K562 (cell line): ENCODE data around the gene FMN2. TPM values are rescaled to one million over a fixed set of nuclear protein-coding genes. Genes with fewer than 3 reads are reported as not detected.

Experiments
- ATAC-seq: fragments of 200-7000 bp; cut with Tn5 transposase; 3 replicates; pipeline ENCODE4 v1.9.1; 2020; ENCODE audit warnings: moderate library complexity
- BruUV-seq: library from RNA; stranded (reverse); fragments of 400-500 nt; replicated peaks from 2 replicates; lab custom pipeline; 2021; lab: Mats Ljungman, UMichigan
- CTCF ChIA-PET: fragments of 300-600 bp; formaldehyde crosslinking; extraction: SDS; loops from one replicate; lab custom pipeline; 2021; ENCODE audit warnings: low intra/inter-chr PET ratio; lab: Yijun Ruan, JAX
- POLR2A ChIA-PET: fragments of 300-600, 350-650 bp; sonication (Branson Sonifier 250); formaldehyde crosslinking; extraction: SDS; loops from one replicate; lab custom pipeline; 2021; ENCODE audit warnings: antibody characterized with exemption, inconsistent platforms; lab: Yijun Ruan, JAX
- DNase-seq, 4 experiments: peaks; one replicate each; pipeline versions ENCODE4 v3.0.0 to v3.0.0-alpha.2; 2011 to 2018; ENCODE audit warnings: low spot score in 3 of 4, mixed read lengths in 3 of 4; ENCODE audit errors: extremely low read depth in 1 of 4
- FAIRE-seq: peaks from 2 replicates; lab custom pipeline; 2011; peaks lifted over from hg19 to GRCh38; lab: Jason Lieb, UNC
- H2AFZ ChIP-seq: 2 replicates; pipeline ENCODE4 v1.6.0; 2011; ENCODE audit warnings: low read depth, low read length, control low read depth, inconsistent platforms
- H3K27ac ChIP-seq: fragments of 200-600 bp; 3 replicates; pipeline ENCODE4 v1.8.0; 2011; ENCODE audit warnings: low read depth, mild to moderate bottlenecking, control low read depth, inconsistent platforms, low read length, moderate library complexity, mixed read lengths; ENCODE audit errors: extremely low read depth
- H3K27me3 ChIP-seq, 2 experiments: fragments of 300-600 bp in 1 of 2; 2 replicates in 1 of 2; 3 replicates in 1 of 2; pipeline versions ENCODE4 v1.6.0 to v1.8.0; 2011; ENCODE audit warnings: inconsistent platforms in 2 of 2, low read length in 2 of 2, mild to moderate bottlenecking in 1 of 2, mixed read lengths in 1 of 2, moderate library complexity in 1 of 2; ENCODE audit not compliant: control insufficient read depth in 2 of 2, insufficient read depth in 2 of 2
- H3K36me3 ChIP-seq: fragments of 300-600 bp; 3 replicates; pipeline ENCODE4 v1.8.0; 2011; ENCODE audit warnings: mild to moderate bottlenecking, low read length, inconsistent platforms; ENCODE audit not compliant: control insufficient read depth, insufficient read depth
- H3K4me1 ChIP-seq, 2 experiments: fragments of 200-600 bp in 1 of 2; replicated peaks in 1 of 2; 2 replicates in 1 of 2; 3 replicates in 1 of 2; pipeline versions ENCODE4 v1.5.1 to v1.8.0; 2011; ENCODE audit warnings: inconsistent platforms in 2 of 2, low read length in 2 of 2, mild to moderate bottlenecking in 1 of 2, mixed read lengths in 1 of 2, moderate library complexity in 1 of 2; ENCODE audit not compliant: control insufficient read depth in 2 of 2, insufficient read depth in 2 of 2
- H3K4me2 ChIP-seq: 2 replicates; pipeline ENCODE4 v1.6.1; 2011; ENCODE audit warnings: low read length, control low read depth, inconsistent platforms, mixed read lengths; ENCODE audit not compliant: insufficient read depth
- H3K4me3 ChIP-seq: fragments of 200-600 bp; sonication (generic), shearing (Covaris generic); 2 replicates; pipeline ENCODE4 v1.5.1; 2016; ENCODE audit warnings: control low read depth, inconsistent platforms
- H3K79me2 ChIP-seq: fragments of 200-600 bp; 3 replicates; pipeline ENCODE4 v1.8.0; 2011; ENCODE audit warnings: low read length, inconsistent platforms; ENCODE audit not compliant: control insufficient read depth, insufficient read depth
- H3K9ac ChIP-seq, 2 experiments: 2 replicates each; pipeline versions ENCODE4 v1.6.0 to v1.6.1; 2011; ENCODE audit warnings: low read depth in 2 of 2, low read length in 2 of 2, control low read depth in 1 of 2, inconsistent platforms in 1 of 2, mild to moderate bottlenecking in 1 of 2, mixed read lengths in 1 of 2; ENCODE audit not compliant: insufficient read depth in 1 of 2
- H3K9me1 ChIP-seq: one replicate; pipeline ENCODE4 v1.6.0; 2011; ENCODE audit warnings: inconsistent platforms, mild to moderate bottlenecking, low read length, moderate library complexity; ENCODE audit not compliant: control insufficient read depth, insufficient read depth
- H3K9me3 ChIP-seq: replicated peaks from 2 replicates; pipeline ENCODE4 v1.5.1; 2011; ENCODE audit warnings: low read depth, low read length, inconsistent platforms; ENCODE audit not compliant: control insufficient read depth, insufficient read depth
- H4K20me1 ChIP-seq: replicated peaks from 2 replicates; pipeline ENCODE4 v1.6.1; 2011; ENCODE audit warnings: low read length, inconsistent platforms, mixed read lengths; ENCODE audit not compliant: control insufficient read depth, insufficient read depth
- CTCFL ChIP-seq: IDR thresholded peaks from 2 replicates; pipeline ENCODE4 v1.6.1; 2011; ENCODE audit warnings: borderline replicate concordance, low read depth, mild to moderate bottlenecking, moderate library complexity, low read length; ENCODE audit not compliant: insufficient read depth, poor library complexity, severe bottlenecking
- SNIP1 ChIP-seq: fragments of 450-650 bp; IDR thresholded peaks from 2 replicates; pipeline ENCODE4 v1.7.1; 2017; ENCODE audit warnings: low read depth, mild to moderate bottlenecking
- TCF7L2 ChIP-seq: fragments of 150-350 bp; IDR thresholded peaks from 2 replicates; pipeline ENCODE4 v1.6.1; 2016; ENCODE audit warnings: low read depth, mild to moderate bottlenecking, low read length, moderate library complexity
- ZNF830 ChIP-seq: fragments of 250-450 bp; sonication (Bioruptor Pico); IDR thresholded peaks from 2 replicates; pipeline ENCODE4 v1.5.0; 2021; ENCODE audit warnings: mild to moderate bottlenecking
- WGBS: fragments of 100-300 bp; shearing (Covaris generic); methylation state at CpG from one replicate; pipeline ENCODE4 v1.1.6; 2016; ENCODE audit warnings: low coverage, mixed read lengths; ENCODE audit not compliant: insufficient coverage; ENCODE audit errors: missing lambda C conversion rate; 5-methylcytosine and 5-hydroxymethylcytosine counted together
- in situ Hi-C: fragments of 300-500 bp; cut with MboI; formaldehyde crosslinking; loops from 4 replicates; pipeline ENCODE4 v1.15.0; 2018; ENCODE audit warnings: inconsistent platforms, mixed read lengths
- intact Hi-C: fragments of 100-400 bp; cut with micrococcal nuclease; formaldehyde crosslinking; loops from 2 replicates; pipeline ENCODE4 v1.14.2; 2022
- polyA plus RNA-seq, 8 experiments: library from polyadenylated mRNA; depleted of rRNA in 4 of 8; stranded (reverse) in 5 of 8; unstranded in 3 of 8; fragments of >200 nt; fragmentation: Nextera tagmentation in 2 of 8; fragmentation: Illumina TruSeq in 1 of 8; extraction: Ambion mirVana in 2 of 8; extraction: Trizol in 1 of 8; gene quantifications; 2 replicates each; pipeline versions ENCODE4 v1.2.1 to v1.2.3, GENCODE V29; 2011 to 2014; ENCODE audit warnings: inconsistent platforms in 1 of 8, missing spikeins in 1 of 8
- total RNA-seq, 7 experiments: library from RNA; depleted of rRNA in 6 of 7; stranded (reverse); fragments of >200 nt in 6 of 7; fragmentation: Illumina TruSeq in 2 of 7; extraction: Trizol in 2 of 7; gene quantifications; 2 replicates each; pipeline versions ENCODE4 v1.2.1 to v1.2.3, GENCODE V29; 2011 to 2021; ENCODE audit warnings: low replicate concordance in 1 of 7
- TF ChIP-seq, protein P1 (sequence below), 2 experiments: fragments of 450-650 bp; formaldehyde crosslinking in 1 of 2; IDR thresholded peaks; 2 replicates each; pipeline versions ENCODE4 v1.4.0 to v1.6.1; 2014 to 2020; ENCODE audit warnings: mild to moderate bottlenecking in 2 of 2, borderline replicate concordance in 1 of 2, low read depth in 1 of 2
- TF ChIP-seq, protein P2 (sequence below): fragments of 200-800 bp; sonication (Bioruptor generic); IDR thresholded peaks from 2 replicates; pipeline ENCODE4 v1.6.1; 2016; ENCODE audit warnings: missing genetic modification characterization, missing compliant biosample characterization

Gene FMN2
- total and polyA plus RNA-seq, 9 of the 15 experiments (the other 6 are each of a cell fraction or from before 2014, with no cell fraction given): 0.15 to 0.45 (median 0.16) TPM; not detected in 3

GRCh38 chr1:240245629-240246020 is 153.9 kb downstream of the FMN2 start:
- Histone ChIP-seq H3K36me3 (no peaks in the 10 kb centered on the region), H2AFZ (no peak overlapping the region), H4K20me1 (no peaks in the 10 kb centered on the region), H3K79me2 (no peaks in the 10 kb centered on the region), H3K27ac (no peak overlapping the region), H3K9me3 (no peaks in the 10 kb centered on the region; the same call in 1 of the 2 replicates), H3K9me1 (no peaks in the 10 kb centered on the region), H3K9ac (no peak overlapping the region), H3K4me1 (no peaks in the 10 kb centered on the region), H3K4me3 (no peak overlapping the region), H3K4me2 (no peak overlapping the region), H3K27me3 (no peaks in the 10 kb centered on the region)
- DNase-seq (no peak), ATAC-seq (no peak), FAIRE-seq (no peak)
- BruUV-seq: no TSS peak
- 2% methylated on average over 6 of the region's 6 CpGs for WGBS
- intact Hi-C loops (no loop called here), in situ Hi-C loops (no loop called here)
- POLR2A ChIA-PET: no interaction called here
- CTCF ChIA-PET: no interaction called here
- TF ChIP-seq SNIP1 (no peak), ZNF830 (CRISPR knock-in tag) (no peak), CTCFL (no peak), TCF7L2 (no peak)
- TF ChIP-seq, protein P1, sequence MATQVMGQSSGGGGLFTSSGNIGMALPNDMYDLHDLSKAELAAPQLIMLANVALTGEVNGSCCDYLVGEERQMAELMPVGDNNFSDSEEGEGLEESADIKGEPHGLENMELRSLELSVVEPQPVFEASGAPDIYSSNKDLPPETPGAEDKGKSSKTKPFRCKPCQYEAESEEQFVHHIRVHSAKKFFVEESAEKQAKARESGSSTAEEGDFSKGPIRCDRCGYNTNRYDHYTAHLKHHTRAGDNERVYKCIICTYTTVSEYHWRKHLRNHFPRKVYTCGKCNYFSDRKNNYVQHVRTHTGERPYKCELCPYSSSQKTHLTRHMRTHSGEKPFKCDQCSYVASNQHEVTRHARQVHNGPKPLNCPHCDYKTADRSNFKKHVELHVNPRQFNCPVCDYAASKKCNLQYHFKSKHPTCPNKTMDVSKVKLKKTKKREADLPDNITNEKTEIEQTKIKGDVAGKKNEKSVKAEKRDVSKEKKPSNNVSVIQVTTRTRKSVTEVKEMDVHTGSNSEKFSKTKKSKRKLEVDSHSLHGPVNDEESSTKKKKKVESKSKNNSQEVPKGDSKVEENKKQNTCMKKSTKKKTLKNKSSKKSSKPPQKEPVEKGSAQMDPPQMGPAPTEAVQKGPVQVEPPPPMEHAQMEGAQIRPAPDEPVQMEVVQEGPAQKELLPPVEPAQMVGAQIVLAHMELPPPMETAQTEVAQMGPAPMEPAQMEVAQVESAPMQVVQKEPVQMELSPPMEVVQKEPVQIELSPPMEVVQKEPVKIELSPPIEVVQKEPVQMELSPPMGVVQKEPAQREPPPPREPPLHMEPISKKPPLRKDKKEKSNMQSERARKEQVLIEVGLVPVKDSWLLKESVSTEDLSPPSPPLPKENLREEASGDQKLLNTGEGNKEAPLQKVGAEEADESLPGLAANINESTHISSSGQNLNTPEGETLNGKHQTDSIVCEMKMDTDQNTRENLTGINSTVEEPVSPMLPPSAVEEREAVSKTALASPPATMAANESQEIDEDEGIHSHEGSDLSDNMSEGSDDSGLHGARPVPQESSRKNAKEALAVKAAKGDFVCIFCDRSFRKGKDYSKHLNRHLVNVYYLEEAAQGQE (IDR thresholded peaks at IDR 0.05; ENCODE audit: borderline replicate concordance): no peak
- TF ChIP-seq, protein P1 (CRISPR knock-in tag; IDR thresholded peaks at IDR 0.05; ENCODE audit: low read depth): no peak
- TF ChIP-seq, protein P2, sequence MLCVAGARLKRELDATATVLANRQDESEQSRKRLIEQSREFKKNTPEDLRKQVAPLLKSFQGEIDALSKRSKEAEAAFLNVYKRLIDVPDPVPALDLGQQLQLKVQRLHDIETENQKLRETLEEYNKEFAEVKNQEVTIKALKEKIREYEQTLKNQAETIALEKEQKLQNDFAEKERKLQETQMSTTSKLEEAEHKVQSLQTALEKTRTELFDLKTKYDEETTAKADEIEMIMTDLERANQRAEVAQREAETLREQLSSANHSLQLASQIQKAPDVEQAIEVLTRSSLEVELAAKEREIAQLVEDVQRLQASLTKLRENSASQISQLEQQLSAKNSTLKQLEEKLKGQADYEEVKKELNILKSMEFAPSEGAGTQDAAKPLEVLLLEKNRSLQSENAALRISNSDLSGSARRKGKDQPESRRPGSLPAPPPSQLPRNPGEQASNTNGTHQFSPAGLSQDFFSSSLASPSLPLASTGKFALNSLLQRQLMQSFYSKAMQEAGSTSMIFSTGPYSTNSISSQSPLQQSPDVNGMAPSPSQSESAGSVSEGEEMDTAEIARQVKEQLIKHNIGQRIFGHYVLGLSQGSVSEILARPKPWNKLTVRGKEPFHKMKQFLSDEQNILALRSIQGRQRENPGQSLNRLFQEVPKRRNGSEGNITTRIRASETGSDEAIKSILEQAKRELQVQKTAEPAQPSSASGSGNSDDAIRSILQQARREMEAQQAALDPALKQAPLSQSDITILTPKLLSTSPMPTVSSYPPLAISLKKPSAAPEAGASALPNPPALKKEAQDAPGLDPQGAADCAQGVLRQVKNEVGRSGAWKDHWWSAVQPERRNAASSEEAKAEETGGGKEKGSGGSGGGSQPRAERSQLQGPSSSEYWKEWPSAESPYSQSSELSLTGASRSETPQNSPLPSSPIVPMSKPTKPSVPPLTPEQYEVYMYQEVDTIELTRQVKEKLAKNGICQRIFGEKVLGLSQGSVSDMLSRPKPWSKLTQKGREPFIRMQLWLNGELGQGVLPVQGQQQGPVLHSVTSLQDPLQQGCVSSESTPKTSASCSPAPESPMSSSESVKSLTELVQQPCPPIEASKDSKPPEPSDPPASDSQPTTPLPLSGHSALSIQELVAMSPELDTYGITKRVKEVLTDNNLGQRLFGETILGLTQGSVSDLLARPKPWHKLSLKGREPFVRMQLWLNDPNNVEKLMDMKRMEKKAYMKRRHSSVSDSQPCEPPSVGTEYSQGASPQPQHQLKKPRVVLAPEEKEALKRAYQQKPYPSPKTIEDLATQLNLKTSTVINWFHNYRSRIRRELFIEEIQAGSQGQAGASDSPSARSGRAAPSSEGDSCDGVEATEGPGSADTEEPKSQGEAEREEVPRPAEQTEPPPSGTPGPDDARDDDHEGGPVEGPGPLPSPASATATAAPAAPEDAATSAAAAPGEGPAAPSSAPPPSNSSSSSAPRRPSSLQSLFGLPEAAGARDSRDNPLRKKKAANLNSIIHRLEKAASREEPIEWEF (CRISPR knock-in tag): no peak
